ENCODE results near the gene TLE7. TPM values are rescaled to one million over a fixed set of nuclear protein-coding genes. Genes with fewer than 3 reads are reported as not detected.

The TLE7 gene
- not detected for polyA plus RNA-seq

- no peak within 1 kb of the TSS for H3K4me3 ChIP-seq (ENCODE audit: low read depth in 1 of 2, low read length in 2 of 2)
- peaks cover 13 to 28% of the 10 kb centered on the region in 2 donors for H3K9me3 ChIP-seq (ENCODE audit: control insufficient read depth in 2 of 2, insufficient read depth in 1 of 2, low read depth in 1 of 2, low read length in 1 of 2)
- no peaks in the 10 kb centered on the region for H3K4me1 ChIP-seq (ENCODE audit: control insufficient read depth in 2 of 2, insufficient read depth in 2 of 2, low read length in 1 of 2)
- no peaks in the 10 kb centered on the region for H3K27me3 ChIP-seq (ENCODE audit: control insufficient read depth in 1 of 2, insufficient read depth in 2 of 2, low read length in 2 of 2)
- 83 to 86% methylated on average over 13 of the region's 13 CpGs for WGBS, 2 donors
- H3K36me3 ChIP-seq (ENCODE audit: control insufficient read depth in 2 of 2, insufficient read depth in 2 of 2, low read length in 1 of 2), result no peaks in the 10 kb centered on the region
- H3K27ac ChIP-seq (ENCODE audit: low read depth in 2 of 2, low read length in 1 of 2), result no peak within 1 kb of the TSS
Observed at GRCh38 chr16:71442051-71442440, at the start of gene TLE7. TSS of gene TLE7 (minus strand) at chr16:71442054. CDS start at chr16:71433324, 8,730 bp downstream.

GRCh38 chr16:71491054-71491453, 49.2 kb upstream of the TLE7 start:
- H3K36me3 ChIP-seq (ENCODE audit: control insufficient read depth in 2 of 2, insufficient read depth in 2 of 2, low read length in 1 of 2), result no peaks in the 10 kb centered on the region
- 61 to 62% methylated on average over 3 of the region's 3 CpGs for WGBS, 2 donors
- H3K27me3 ChIP-seq (ENCODE audit: control insufficient read depth in 1 of 2, insufficient read depth in 2 of 2, low read length in 2 of 2), result no peaks in the 10 kb centered on the region

GRCh38 chr16:71490361-71490760, 48.5 kb upstream of the TLE7 start:
- no peak overlapping the region for H3K27ac ChIP-seq (ENCODE audit: low read depth in 2 of 2, low read length in 1 of 2)
- H3K36me3 ChIP-seq (ENCODE audit: control insufficient read depth in 2 of 2, insufficient read depth in 2 of 2, low read length in 1 of 2), result no peaks in the 10 kb centered on the region
- no peak overlapping the region for H3K4me3 ChIP-seq (ENCODE audit: low read depth in 1 of 2, low read length in 2 of 2)
- H3K4me1 ChIP-seq (ENCODE audit: control insufficient read depth in 2 of 2, insufficient read depth in 2 of 2, low read length in 1 of 2), result no peaks in the 10 kb centered on the region
- H3K9me3 ChIP-seq (ENCODE audit: control insufficient read depth in 2 of 2, insufficient read depth in 1 of 2, low read depth in 1 of 2, low read length in 1 of 2), result no peaks in the 10 kb centered on the region
- H3K27me3 ChIP-seq (ENCODE audit: control insufficient read depth in 1 of 2, insufficient read depth in 2 of 2, low read length in 2 of 2), result no peaks in the 10 kb centered on the region

More at GRCh38 chr16:71491054-71491453, 49.2 kb upstream of the TLE7 start:
- no peaks in the 10 kb centered on the region for H3K9me3 ChIP-seq (ENCODE audit: control insufficient read depth in 2 of 2, insufficient read depth in 1 of 2, low read depth in 1 of 2, low read length in 1 of 2)
- no peaks in the 10 kb centered on the region for H3K4me1 ChIP-seq (ENCODE audit: control insufficient read depth in 2 of 2, insufficient read depth in 2 of 2, low read length in 1 of 2)
- H3K27ac ChIP-seq (ENCODE audit: low read depth in 2 of 2, low read length in 1 of 2), result no peak overlapping the region
- H3K4me3 ChIP-seq (ENCODE audit: low read depth in 1 of 2, low read length in 2 of 2), result no peak overlapping the region

- H3K27ac ChIP-seq (ENCODE audit: low read depth in 2 of 2, low read length in 1 of 2), result no peak within 1 kb of the TSS
- no peaks in the 10 kb centered on the region for H3K27me3 ChIP-seq (ENCODE audit: control insufficient read depth in 1 of 2, insufficient read depth in 2 of 2, low read length in 2 of 2)
- no peaks in the 10 kb centered on the region for H3K36me3 ChIP-seq (ENCODE audit: control insufficient read depth in 2 of 2, insufficient read depth in 2 of 2, low read length in 1 of 2)
- H3K4me3 ChIP-seq (ENCODE audit: low read depth in 1 of 2, low read length in 2 of 2), result no peak within 1 kb of the TSS
- WGBS, 2 donors, result 90 to 92% methylated on average over 22 of the region's 22 CpGs
- no peaks in the 10 kb centered on the region for H3K4me1 ChIP-seq (ENCODE audit: control insufficient read depth in 2 of 2, insufficient read depth in 2 of 2, low read length in 1 of 2)
- H3K9me3 ChIP-seq (ENCODE audit: control insufficient read depth in 2 of 2, insufficient read depth in 1 of 2, low read depth in 1 of 2, low read length in 1 of 2), result no peaks in the 10 kb centered on the region
Observed at GRCh38 chr16:71489122-71489521, 47.3 kb upstream of the TLE7 start, which contains the start of gene ZNF19. TSS of gene ZNF19 (minus strand) at chr16:71489324. CDS start at chr16:71482114, 7,210 bp downstream.

- H3K27ac ChIP-seq (ENCODE audit: low read depth in 2 of 2, low read length in 1 of 2), result peak overlapping the region; percentile 98 to 99
- no peaks in the 10 kb centered on the region for H3K4me1 ChIP-seq (ENCODE audit: control insufficient read depth in 2 of 2, insufficient read depth in 2 of 2, low read length in 1 of 2)
- no peaks in the 10 kb centered on the region for H3K9me3 ChIP-seq (ENCODE audit: control insufficient read depth in 2 of 2, insufficient read depth in 1 of 2, low read depth in 1 of 2, low read length in 1 of 2)
- H3K4me3 ChIP-seq (ENCODE audit: low read depth in 1 of 2, low read length in 2 of 2), result peak overlapping the region; percentile 78 to 91
- 1% methylated on average over 44 of the region's 44 CpGs for WGBS, 2 donors
- H3K36me3 ChIP-seq (ENCODE audit: control insufficient read depth in 2 of 2, insufficient read depth in 2 of 2, low read length in 1 of 2), result no peaks in the 10 kb centered on the region
- H3K27me3 ChIP-seq (ENCODE audit: control insufficient read depth in 1 of 2, insufficient read depth in 2 of 2, low read length in 2 of 2), result no peaks in the 10 kb centered on the region
Observed at GRCh38 chr16:71484006-71484893, 42.4 kb upstream of the TLE7 start.

- H3K36me3 ChIP-seq (ENCODE audit: control insufficient read depth in 2 of 2, insufficient read depth in 2 of 2, low read length in 1 of 2), result peaks cover 0 to 4% of the 10 kb centered on the region in 2 donors
- no peaks in the 10 kb centered on the region for H3K9me3 ChIP-seq (ENCODE audit: control insufficient read depth in 2 of 2, insufficient read depth in 1 of 2, low read depth in 1 of 2, low read length in 1 of 2)
- no peaks in the 10 kb centered on the region for H3K4me1 ChIP-seq (ENCODE audit: control insufficient read depth in 2 of 2, insufficient read depth in 2 of 2, low read length in 1 of 2)
- 88 to 92% methylated on average over 5 of the region's 5 CpGs for WGBS, 2 donors
- H3K27me3 ChIP-seq (ENCODE audit: control insufficient read depth in 1 of 2, insufficient read depth in 2 of 2, low read length in 2 of 2), result no peaks in the 10 kb centered on the region
- no peak overlapping the region for H3K27ac ChIP-seq (ENCODE audit: low read depth in 2 of 2, low read length in 1 of 2)
- H3K4me3 ChIP-seq (ENCODE audit: low read depth in 1 of 2, low read length in 2 of 2), result no peak overlapping the region
Observed at GRCh38 chr16:71482569-71482968, 40.7 kb upstream of the TLE7 start.

- Histone ChIP-seq H3K4me3 (ENCODE audit: low read depth in 1 of 2, low read length in 2 of 2) (no peak overlapping the region), H3K27me3 (ENCODE audit: control insufficient read depth in 1 of 2, insufficient read depth in 2 of 2, low read length in 2 of 2) (no peaks in the 10 kb centered on the region), H3K9me3 (ENCODE audit: control insufficient read depth in 2 of 2, insufficient read depth in 1 of 2, low read depth in 1 of 2, low read length in 1 of 2) (no peaks in the 10 kb centered on the region), H3K36me3 (ENCODE audit: control insufficient read depth in 2 of 2, insufficient read depth in 2 of 2, low read length in 1 of 2) (peaks cover 0 to 4% of the 10 kb centered on the region in 2 donors), H3K4me1 (ENCODE audit: control insufficient read depth in 2 of 2, insufficient read depth in 2 of 2, low read length in 1 of 2) (no peaks in the 10 kb centered on the region), H3K27ac (ENCODE audit: low read depth in 2 of 2, low read length in 1 of 2) (no peak overlapping the region)
- WGBS, 2 donors, result 97% methylated on average over 2 of the region's 2 CpGs
Observed at GRCh38 chr16:71480956-71481355, 39.1 kb upstream of the TLE7 start.

- no peaks in the 10 kb centered on the region for H3K4me1 ChIP-seq (ENCODE audit: control insufficient read depth in 2 of 2, insufficient read depth in 2 of 2, low read length in 1 of 2)
- H3K27ac ChIP-seq (ENCODE audit: low read depth in 2 of 2, low read length in 1 of 2), result no peak overlapping the region
- no peak overlapping the region for H3K4me3 ChIP-seq (ENCODE audit: low read depth in 1 of 2, low read length in 2 of 2)
- peaks cover 4 to 6% of the 10 kb centered on the region in 2 donors for H3K36me3 ChIP-seq (ENCODE audit: control insufficient read depth in 2 of 2, insufficient read depth in 2 of 2, low read length in 1 of 2)
- no peaks in the 10 kb centered on the region for H3K27me3 ChIP-seq (ENCODE audit: control insufficient read depth in 1 of 2, insufficient read depth in 2 of 2, low read length in 2 of 2)
- WGBS, 2 donors, result 60 to 61% methylated on average over 3 of the region's 3 CpGs
- no peaks in the 10 kb centered on the region for H3K9me3 ChIP-seq (ENCODE audit: control insufficient read depth in 2 of 2, insufficient read depth in 1 of 2, low read depth in 1 of 2, low read length in 1 of 2)
Observed at GRCh38 chr16:71479420-71479819, 37.6 kb upstream of the TLE7 start.

GRCh38 chr16:71476457-71477124, 34.7 kb upstream of the TLE7 start:
- 93 to 97% methylated on average over 4 of the region's 4 CpGs for WGBS, 2 donors
- Histone ChIP-seq H3K9me3 (ENCODE audit: control insufficient read depth in 2 of 2, insufficient read depth in 1 of 2, low read depth in 1 of 2, low read length in 1 of 2) (no peaks in the 10 kb centered on the region), H3K27me3 (ENCODE audit: control insufficient read depth in 1 of 2, insufficient read depth in 2 of 2, low read length in 2 of 2) (no peaks in the 10 kb centered on the region), H3K4me1 (ENCODE audit: control insufficient read depth in 2 of 2, insufficient read depth in 2 of 2, low read length in 1 of 2) (no peaks in the 10 kb centered on the region), H3K36me3 (ENCODE audit: control insufficient read depth in 2 of 2, insufficient read depth in 2 of 2, low read length in 1 of 2) (peaks cover 4 to 6% of the 10 kb centered on the region in 2 donors), H3K27ac (ENCODE audit: low read depth in 2 of 2, low read length in 1 of 2) (no peak overlapping the region), H3K4me3 (ENCODE audit: low read depth in 1 of 2, low read length in 2 of 2) (no peak overlapping the region)

Measured in esophagus (tissue), 2 donors.